ENCODE data around the gene ZFP36.

The ZFP36 gene

DNA sequence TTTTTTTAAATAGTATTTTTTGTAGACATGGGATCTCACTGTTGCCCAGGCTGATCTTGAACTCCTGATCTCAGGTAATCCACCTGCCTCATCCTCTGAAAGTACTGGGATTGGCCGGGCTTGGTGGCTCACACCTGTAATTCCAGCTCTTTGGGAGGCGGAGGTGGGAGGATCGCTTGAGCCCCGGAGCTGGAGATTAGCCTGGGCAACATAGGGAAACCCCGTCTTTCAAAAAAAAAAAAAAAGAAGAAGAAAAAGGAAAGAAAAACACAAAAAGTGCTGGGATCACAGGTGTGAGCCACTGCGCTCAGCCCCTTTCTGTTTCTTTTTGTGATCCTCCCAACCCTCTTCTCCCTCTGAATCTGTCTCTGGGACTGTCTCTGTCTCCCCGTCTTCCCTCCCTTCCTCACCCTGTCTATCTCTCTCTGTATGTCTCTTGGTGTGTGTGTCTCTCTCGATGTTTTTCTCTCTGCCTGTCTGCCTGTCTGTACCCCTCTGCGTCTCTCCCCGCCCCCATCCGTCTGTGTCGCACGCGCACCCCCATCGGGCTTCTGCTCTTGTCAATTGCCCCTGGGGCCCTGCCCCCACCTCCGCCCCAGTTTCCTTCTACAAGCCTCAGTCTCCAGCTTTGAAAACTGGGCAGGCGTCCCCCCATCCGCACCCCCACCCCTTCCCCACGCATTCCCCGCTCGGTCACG lies 540 bp upstream of the ZFP36 start:
- DNase-seq, result peak; percentile 61 to 93 (median 81)

- no peak for DNase-seq
These were observed 688 bp downstream of the ZFP36 start for GRCh38 chr19:39407410-39407659.

- peak in 4 of 5 experiments; percentile 33 to 92 (median 68) for DNase-seq
These were observed 1.2 kb downstream of the ZFP36 start for GRCh38 chr19:39407660-39408391.

DNA sequence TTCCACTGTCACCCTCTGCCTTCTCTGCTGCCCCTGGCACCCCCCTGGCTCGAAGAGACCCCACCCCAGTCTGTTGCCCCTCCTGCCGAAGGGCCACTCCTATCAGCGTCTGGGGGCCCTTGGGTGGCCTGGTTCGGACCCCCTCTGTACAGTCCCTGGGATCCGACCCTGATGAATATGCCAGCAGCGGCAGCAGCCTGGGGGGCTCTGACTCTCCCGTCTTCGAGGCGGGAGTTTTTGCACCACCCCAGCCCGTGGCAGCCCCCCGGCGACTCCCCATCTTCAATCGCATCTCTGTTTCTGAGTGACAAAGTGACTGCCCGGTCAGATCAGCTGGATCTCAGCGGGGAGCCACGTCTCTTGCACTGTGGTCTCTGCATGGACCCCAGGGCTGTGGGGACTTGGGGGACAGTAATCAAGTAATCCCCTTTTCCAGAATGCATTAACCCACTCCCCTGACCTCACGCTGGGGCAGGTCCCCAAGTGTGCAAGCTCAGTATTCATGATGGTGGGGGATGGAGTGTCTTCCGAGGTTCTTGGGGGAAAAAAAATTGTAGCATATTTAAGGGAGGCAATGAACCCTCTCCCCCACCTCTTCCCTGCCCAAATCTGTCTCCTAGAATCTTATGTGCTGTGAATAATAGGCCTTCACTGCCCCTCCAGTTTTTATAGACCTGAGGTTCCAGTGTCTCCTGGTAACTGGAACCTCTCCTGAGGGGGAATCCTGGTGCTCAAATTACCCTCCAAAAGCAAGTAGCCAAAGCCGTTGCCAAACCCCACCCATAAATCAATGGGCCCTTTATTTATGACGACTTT lies 2.0 kb downstream of the ZFP36 start:
- DNase-seq, result peak in 2 of 5 experiments; percentile 49 to 59

DNA sequence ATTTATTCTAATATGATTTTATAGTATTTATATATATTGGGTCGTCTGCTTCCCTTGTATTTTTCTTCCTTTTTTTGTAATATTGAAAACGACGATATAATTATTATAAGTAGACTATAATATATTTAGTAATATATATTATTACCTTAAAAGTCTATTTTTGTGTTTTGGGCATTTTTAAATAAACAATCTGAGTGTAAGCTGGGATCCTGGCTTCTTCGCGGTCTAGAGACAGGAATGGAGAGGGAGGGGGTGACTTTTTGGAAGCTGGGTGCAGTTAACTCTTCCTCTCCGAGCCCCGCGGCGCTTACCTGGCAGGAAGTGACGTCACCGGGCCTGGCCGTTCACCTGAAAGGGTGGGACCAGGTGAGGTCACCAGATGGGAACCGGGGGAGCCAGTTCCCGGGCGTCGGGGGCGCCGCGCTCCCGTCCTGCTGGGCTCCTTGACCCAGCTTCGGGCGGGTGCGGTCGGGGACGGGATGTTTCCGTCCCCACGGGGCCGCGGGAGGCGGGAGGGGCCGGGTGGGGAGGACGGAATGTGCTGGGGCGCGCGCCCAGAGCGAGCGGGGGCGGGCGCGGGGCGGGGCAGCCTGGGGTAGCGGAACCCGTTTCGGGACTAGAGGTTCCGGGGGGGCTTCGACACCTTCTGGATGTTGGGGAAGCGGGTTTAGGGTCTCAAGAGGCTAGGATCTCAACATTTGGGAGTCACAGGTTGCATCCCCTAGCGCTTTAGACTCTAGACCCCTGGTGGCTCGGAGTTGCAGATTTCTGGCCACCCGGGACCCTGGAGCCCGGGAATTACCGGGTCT lies 2.8 kb downstream of the ZFP36 start:
- peak; percentile 53 to 89 (median 87) for DNase-seq

- peak; percentile 33 to 84 (median 71) for DNase-seq
These were observed 3.6 kb downstream of the ZFP36 start for GRCh38 chr19:39410017-39410830.

- DNase-seq, result no peak
These were observed 4.1 kb downstream of the ZFP36 start for GRCh38 chr19:39410831-39411080.

GRCh38 chr19:39411081-39411831 lies 4.6 kb downstream of the ZFP36 start:
- peak in 1 of 5 experiments; percentile 57 for DNase-seq

DNA sequence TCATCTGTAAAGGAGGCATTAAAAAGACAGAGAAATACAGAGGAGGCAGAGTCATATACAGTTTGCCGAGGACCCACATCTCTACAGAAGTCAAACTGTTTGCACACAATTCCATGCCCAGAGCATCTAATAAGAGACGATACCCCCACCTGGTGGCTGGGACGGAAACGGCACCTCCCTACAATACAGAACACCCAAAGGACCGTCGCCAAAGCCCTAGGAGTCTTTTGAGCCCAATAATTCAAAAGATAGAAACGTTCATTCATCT lies 5.1 kb downstream of the ZFP36 start:
- peak; percentile 68 to 92 (median 88) for DNase-seq

- peak; percentile 88 to 99 (median 95) for DNase-seq
These were observed 5.6 kb downstream of the ZFP36 start, which contains the start of gene PLEKHG2 for GRCh38 chr19:39412100-39412866. TSS of gene PLEKHG2 (plus strand) at chr19:39412669. CDS start at chr19:39414087, 1,418 bp downstream.

- peak in 1 of 5 experiments; percentile 19 for DNase-seq
These were observed 6.2 kb downstream of the ZFP36 start for GRCh38 chr19:39412867-39413271.

DNA sequence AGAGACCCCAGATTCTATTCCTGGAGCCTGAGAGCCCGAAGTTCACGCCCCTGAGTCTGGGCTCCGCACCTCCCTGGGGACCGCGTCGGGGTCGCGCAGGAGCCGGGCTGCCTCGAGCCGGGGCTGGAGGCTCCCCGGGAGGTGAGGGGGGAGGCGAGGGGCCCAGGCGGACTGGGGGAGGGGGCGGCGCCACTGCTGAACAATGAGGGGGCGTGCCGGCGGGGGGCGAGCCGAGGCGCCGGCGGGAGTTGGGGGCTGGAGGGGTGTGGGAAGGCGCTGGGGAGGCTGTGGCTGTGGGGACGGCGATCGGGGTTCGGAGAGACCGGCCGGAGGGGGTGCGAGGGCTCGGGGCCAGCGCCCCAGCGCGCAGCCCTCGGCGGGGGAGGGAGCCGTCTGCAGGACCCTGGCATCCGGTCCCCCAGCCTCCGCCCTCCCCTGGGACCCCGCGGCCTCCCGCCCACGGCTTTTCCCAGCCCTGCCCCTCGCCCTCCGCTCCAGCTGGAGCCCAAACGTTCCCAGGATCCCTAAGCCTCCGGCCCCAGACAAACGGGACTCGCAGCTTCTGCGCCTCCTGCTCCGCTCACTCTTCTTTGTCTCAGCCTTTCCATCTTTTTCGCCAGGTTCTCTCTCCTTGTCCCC lies 6.7 kb downstream of the ZFP36 start:
- DNase-seq, result peak in 1 of 5 experiments; percentile 38

DNA sequence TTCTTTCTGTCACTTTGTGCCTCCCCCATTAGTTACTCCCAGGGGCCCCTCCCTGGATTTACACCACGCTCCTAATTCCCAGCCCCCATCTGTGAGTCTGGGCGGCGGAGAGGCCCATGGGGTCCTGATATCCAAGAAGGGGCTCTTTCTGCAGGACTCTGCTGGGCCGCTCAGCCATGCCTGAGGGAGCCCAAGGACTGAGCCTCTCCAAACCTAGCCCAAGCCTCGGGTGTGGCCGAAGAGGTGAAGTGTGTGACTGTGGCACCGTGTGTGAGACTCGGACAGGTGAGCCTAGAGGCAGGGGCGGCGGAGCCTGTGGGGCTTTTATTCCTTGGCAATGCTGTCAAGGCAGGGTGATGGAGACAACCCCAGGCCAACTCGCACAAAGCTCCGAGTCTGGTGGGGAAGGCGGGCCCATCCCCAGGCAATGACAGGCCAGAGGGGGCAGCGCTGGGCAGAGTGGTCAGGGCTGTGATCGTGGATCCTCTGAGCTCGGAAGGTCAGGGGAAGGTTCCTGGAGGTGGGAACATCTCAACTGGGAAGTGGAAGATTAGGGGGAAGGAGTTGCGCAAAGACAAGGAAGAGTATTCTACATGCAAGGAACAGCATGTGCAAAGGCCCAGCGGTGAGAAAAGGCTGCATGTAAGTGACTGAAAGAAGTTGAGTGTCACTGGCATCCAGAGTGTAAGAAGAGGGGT lies 7.4 kb downstream of the ZFP36 start:
- DNase-seq, result peak in 1 of 5 experiments; percentile 23

DNA sequence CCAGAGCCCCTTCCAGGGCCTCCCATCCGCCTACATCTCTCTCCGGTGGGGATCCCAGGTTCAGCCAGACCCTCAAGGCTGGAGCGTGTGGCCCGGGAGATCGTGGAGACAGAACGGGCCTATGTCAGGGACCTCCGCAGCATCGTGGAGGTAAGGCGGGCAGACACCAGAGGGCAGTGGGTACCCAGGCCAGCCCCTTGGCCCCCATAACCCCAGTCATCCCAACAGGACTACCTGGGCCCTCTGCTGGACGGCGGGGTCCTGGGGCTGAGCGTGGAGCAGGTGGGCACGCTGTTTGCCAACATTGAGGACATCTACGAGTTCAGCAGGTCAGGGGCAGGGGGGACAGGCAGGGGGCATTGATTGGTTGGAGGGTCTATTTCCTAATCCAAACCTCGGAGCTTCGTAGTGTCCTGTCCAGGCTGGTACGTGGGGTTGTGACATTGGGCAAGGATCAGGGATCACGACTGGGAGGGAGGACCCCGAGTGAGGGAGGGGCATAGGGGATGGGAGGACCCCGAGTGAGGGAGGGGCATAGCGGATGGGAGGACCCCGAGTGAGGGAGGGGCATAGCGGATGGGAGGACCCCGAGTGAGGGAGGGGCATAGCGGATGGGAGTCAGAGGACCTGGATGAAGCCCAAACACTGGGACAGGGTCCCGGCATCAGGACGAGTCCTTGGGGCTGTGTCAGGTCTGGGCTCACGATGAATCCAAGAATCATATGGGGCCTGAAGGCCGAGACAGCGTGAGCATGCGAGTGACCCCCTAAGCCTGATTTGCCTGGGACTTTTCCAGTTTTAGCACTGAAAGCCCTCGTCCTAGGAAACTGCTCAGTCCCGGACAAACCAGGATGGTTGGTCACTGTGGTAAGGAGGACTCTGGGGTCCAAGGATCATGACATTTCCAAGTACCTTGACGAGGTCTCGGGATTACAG lies 8.7 kb downstream of the ZFP36 start:
- DNase-seq, result no peak

DNA sequence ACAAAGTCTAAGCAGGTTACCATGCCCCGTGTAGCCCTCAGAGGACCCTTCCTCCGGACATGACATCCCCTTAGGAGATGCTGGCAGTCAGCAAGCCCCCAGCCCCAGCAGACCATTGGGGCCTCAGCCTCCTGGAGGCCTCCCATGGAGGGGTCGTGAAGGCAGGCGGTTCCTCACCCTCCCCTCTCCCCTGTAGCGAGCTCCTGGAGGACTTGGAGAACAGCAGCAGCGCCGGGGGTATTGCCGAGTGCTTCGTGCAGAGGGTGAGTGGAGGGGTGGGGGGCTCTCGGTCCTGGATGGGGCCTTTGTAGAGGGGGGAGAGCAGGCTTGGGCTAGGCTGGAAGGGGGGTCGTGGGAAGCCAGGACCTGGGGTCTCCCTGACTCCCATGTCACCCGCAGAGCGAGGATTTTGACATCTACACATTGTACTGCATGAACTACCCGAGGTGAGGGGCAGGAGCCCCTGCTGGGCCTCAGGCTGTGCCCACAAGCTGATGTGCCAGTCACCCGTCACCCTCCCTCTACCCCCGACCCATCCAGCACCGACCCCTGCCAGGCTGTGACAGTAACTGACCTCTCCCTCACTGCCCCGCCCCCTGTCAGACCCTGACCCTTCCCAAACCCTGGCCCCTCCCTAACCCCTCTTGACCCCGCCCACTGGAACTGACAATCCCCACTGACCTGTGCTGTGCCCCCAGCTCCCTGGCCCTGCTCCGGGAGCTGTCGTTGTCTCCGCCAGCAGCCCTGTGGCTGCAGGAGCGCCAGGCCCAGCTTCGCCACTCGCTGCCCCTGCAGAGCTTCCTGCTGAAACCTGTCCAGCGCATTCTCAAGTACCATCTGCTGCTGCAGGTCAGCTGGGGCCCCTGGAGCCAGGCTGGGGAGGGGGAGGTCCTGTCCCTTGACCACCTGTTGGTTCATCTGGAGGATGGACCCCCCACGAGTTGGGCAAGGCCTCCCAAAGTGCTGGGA lies 9.8 kb downstream of the ZFP36 start:
- no peak for DNase-seq

DNA sequence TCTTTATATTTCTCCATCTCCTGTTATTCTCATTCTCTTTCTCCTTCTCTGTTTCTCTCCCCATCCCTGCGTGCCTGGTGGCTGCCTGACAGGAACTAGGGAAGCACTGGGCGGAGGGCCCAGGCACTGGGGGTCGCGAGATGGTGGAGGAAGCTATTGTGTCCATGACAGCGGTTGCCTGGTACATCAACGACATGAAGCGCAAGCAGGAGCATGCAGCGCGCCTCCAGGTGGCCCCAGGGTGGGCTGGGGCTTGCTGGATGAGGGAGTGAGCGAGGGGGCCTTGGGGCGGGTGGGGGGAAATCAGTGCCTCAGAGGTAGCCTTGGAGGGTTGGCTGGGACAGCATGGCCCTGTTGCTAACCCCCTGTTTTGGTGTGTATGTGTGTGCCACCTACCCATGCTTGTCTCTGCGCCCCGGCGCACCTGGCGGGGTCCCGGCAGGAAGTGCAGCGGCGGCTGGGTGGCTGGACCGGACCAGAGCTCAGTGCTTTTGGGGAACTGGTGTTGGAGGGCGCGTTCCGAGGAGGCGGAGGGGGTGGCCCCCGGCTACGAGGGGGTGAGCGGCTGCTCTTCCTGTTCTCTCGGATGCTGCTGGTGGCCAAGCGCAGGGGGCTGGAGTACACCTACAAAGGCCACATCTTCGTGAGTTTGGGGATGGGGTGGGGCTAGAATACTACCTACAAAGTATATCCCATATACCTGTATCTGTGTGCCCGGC lies 11.0 kb downstream of the ZFP36 start:
- no peak for DNase-seq

All from T-helper 2 cell (primary cell).